SK-N-SH (cell line): ENCODE data around the gene MAP3K5. TPM values are rescaled to one million over a fixed set of nuclear protein-coding genes. Genes with fewer than 3 reads are reported as not detected.

Experiments used
- CTCF ChIA-PET: fragments of 300-600, 350-600 bp; formaldehyde crosslinking; extraction: SDS; loops from one replicate; lab custom pipeline; 2021; lab: Yijun Ruan, JAX
- POLR2A ChIA-PET: fragments of 350-600 bp; sonication (Branson Sonifier 250); formaldehyde crosslinking; extraction: SDS; loops from one replicate; lab custom pipeline; 2020; ENCODE audit warnings: antibody characterized with exemption, inconsistent platforms; lab: Yijun Ruan, JAX
- DNase-seq: peaks from one replicate; pipeline ENCODE4 v3.0.0; 2012
- H2AFZ ChIP-seq: fragments of 200-600 bp; sonication (generic); 2 replicates; pipeline ENCODE4 v1.8.1; 2016; ENCODE audit warnings: antibody characterized with exemption, mild to moderate bottlenecking, low read depth
- H3F3A ChIP-seq: fragments of 200-600 bp; sonication (generic); replicated peaks from 2 replicates; pipeline ENCODE3; 2016; ENCODE audit warnings: antibody characterized with exemption, mild to moderate bottlenecking; ENCODE audit not compliant: insufficient read depth
- H3K27ac ChIP-seq, 2 experiments: fragments of 200-500 bp in 1 of 2; fragments of 200-600 bp in 1 of 2; sonication (Bioruptor generic) in 1 of 2; sonication (generic), shearing (Covaris generic) in 1 of 2; 2 replicates each; pipeline versions ENCODE4 v1.5.1 to v1.6.1; 2014 to 2016; ENCODE audit warnings: low read depth in 2 of 2, inconsistent platforms in 1 of 2, low read length in 1 of 2, mild to moderate bottlenecking in 1 of 2, mixed read lengths in 1 of 2
- H3K27me3 ChIP-seq: fragments of 200-600 bp; sonication (generic), shearing (Covaris generic); 2 replicates; pipeline ENCODE4 v1.6.1; 2016; ENCODE audit warnings: mixed run types; ENCODE audit not compliant: insufficient read depth
- H3K36me3 ChIP-seq, 2 experiments: fragments of 200-500 bp in 1 of 2; fragments of 200-600 bp in 1 of 2; sonication (Bioruptor generic) in 1 of 2; sonication (generic) in 1 of 2; replicated peaks in 1 of 2; 2 replicates each; pipeline versions ENCODE3 to v1.5.1; 2014 to 2016; ENCODE audit warnings: low read length in 1 of 2, mild to moderate bottlenecking in 1 of 2; ENCODE audit not compliant: insufficient read depth in 2 of 2, control insufficient read depth in 1 of 2
- H3K4me1 ChIP-seq, 2 experiments: fragments of 200-500 bp in 1 of 2; fragments of 200-600 bp in 1 of 2; sonication (Bioruptor generic) in 1 of 2; sonication (generic), shearing (Covaris generic) in 1 of 2; 2 replicates each; pipeline versions ENCODE4 v1.5.1 to v1.6.1; 2014 to 2016; ENCODE audit warnings: low read depth in 1 of 2, low read length in 1 of 2, mixed run types in 1 of 2; ENCODE audit not compliant: insufficient read depth in 2 of 2, control insufficient read depth in 1 of 2
- H3K4me2 ChIP-seq: fragments of 200-600 bp; sonication (generic), shearing (Covaris generic); 2 replicates; pipeline ENCODE4 v1.6.1; 2017; ENCODE audit warnings: mixed run types
- H3K4me3 ChIP-seq, 2 experiments: fragments of 200-500 bp in 1 of 2; fragments of 200-600 bp in 1 of 2; sonication (Bioruptor generic) in 1 of 2; sonication (generic), shearing (Covaris generic) in 1 of 2; 2 replicates each; pipeline versions ENCODE4 v1.5.1 to v1.8.1; 2014 to 2016; ENCODE audit warnings: low read depth in 2 of 2, inconsistent platforms in 1 of 2, low read length in 1 of 2, mild to moderate bottlenecking in 1 of 2, mixed read lengths in 1 of 2, moderate library complexity in 1 of 2
- H3K79me2 ChIP-seq: fragments of 200-600 bp; sonication (generic); 2 replicates; pipeline ENCODE4 v1.8.1; 2017; ENCODE audit warnings: mild to moderate bottlenecking; ENCODE audit not compliant: insufficient read depth
- H3K9ac ChIP-seq: fragments of 200-600 bp; sonication (generic); 2 replicates; pipeline ENCODE4 v1.6.1; 2017; ENCODE audit warnings: mixed run types
- H3K9me2 ChIP-seq: fragments of 200-600 bp; sonication (generic); 2 replicates; pipeline ENCODE4 v1.6.1; 2017; ENCODE audit warnings: mixed run types
- H3K9me3 ChIP-seq: fragments of 200-600 bp; sonication (generic); 2 replicates; pipeline ENCODE4 v1.6.1; 2017; ENCODE audit warnings: mixed run types, mild to moderate bottlenecking, moderate library complexity
- H4K20me1 ChIP-seq: fragments of 200-600 bp; sonication (generic); 2 replicates; pipeline ENCODE4 v1.6.1; 2017; ENCODE audit warnings: mild to moderate bottlenecking, mixed run types; ENCODE audit not compliant: insufficient read depth
- CHD2 ChIP-seq: fragments of 150-350 bp; IDR thresholded peaks from 2 replicates; pipeline ENCODE4 v1.6.1; 2018; ENCODE audit warnings: low read length; ENCODE audit not compliant: partially characterized antibody
- EP300 ChIP-seq, 2 experiments: IDR thresholded peaks; 2 replicates each; pipeline versions ENCODE4 v1.4.0 to v1.6.1; 2012; ENCODE audit warnings: borderline replicate concordance in 1 of 2, low read depth in 1 of 2, low read length in 1 of 2
- EZH2phosphoT487 ChIP-seq: fragments of 200-600 bp; sonication (generic); IDR thresholded peaks from 2 replicates; pipeline ENCODE4 v1.6.1; 2017; ENCODE audit warnings: low read depth, mixed run types, mild to moderate bottlenecking, antibody characterized with exemption, moderate library complexity, borderline replicate concordance
- FOXM1 ChIP-seq: IDR thresholded peaks from 2 replicates; pipeline ENCODE4 v1.4.0; 2012; ENCODE audit warnings: low read depth, mild to moderate bottlenecking
- GABPA ChIP-seq: IDR thresholded peaks from 2 replicates; pipeline ENCODE4 v1.4.0; 2012; ENCODE audit warnings: low read depth, mild to moderate bottlenecking
- JUND ChIP-seq: IDR thresholded peaks from 2 replicates; pipeline ENCODE4 v1.4.0; 2012
- MEF2A ChIP-seq: IDR thresholded peaks from 2 replicates; pipeline ENCODE4 v1.4.0; 2012; ENCODE audit warnings: low read depth, borderline replicate concordance
- MXI1 ChIP-seq: IDR thresholded peaks from 2 replicates; pipeline ENCODE4 v1.6.1; 2012; ENCODE audit warnings: mild to moderate bottlenecking, low read depth, low read length, improper control_type of control experiment
- NFIC ChIP-seq: IDR thresholded peaks from 2 replicates; pipeline ENCODE4 v1.4.0; 2012; ENCODE audit warnings: borderline replicate concordance
- NRF1 ChIP-seq: IDR thresholded peaks from 2 replicates; pipeline ENCODE4 v1.6.1; 2012; ENCODE audit warnings: low read depth, mild to moderate bottlenecking, low read length
- POLR2AphosphoS5 ChIP-seq: IDR thresholded peaks from 2 replicates; pipeline ENCODE4 v1.6.1; 2012; ENCODE audit warnings: low read depth, low read length
- RAD21 ChIP-seq: IDR thresholded peaks from 2 replicates; pipeline ENCODE4 v1.6.1; 2012; ENCODE audit warnings: mild to moderate bottlenecking, low read length
- RXRA ChIP-seq: IDR thresholded peaks from 2 replicates; pipeline ENCODE4 v1.4.0; 2012; ENCODE audit warnings: low read depth, mild to moderate bottlenecking, borderline replicate concordance
- TAF1 ChIP-seq: IDR thresholded peaks from 2 replicates; pipeline ENCODE4 v1.6.1; 2012; ENCODE audit warnings: low read depth, mild to moderate bottlenecking, low read length, moderate library complexity, borderline replicate concordance
- YY1 ChIP-seq: IDR thresholded peaks from 2 replicates; pipeline ENCODE4 v1.4.0; 2012; ENCODE audit warnings: low read depth, mild to moderate bottlenecking
- WGBS: methylation state at CpG from one replicate; pipeline ENCODE4 v1.1.6; 2017; ENCODE audit warnings: low lambda C conversion rate; 5-methylcytosine and 5-hydroxymethylcytosine counted together
- polyA plus RNA-seq, 3 experiments: library from polyadenylated mRNA; depleted of rRNA; stranded (reverse); fragments of >200 nt; gene quantifications; 2 replicates each; pipeline ENCODE4 v1.2.3, GENCODE V29; 2012
- TF ChIP-seq, protein P1 (sequence below): IDR thresholded peaks from 2 replicates; pipeline ENCODE4; 2012
- TF ChIP-seq, protein P2 (sequence below): IDR thresholded peaks from 2 replicates; pipeline ENCODE4 v1.4.0; 2012; ENCODE audit warnings: low read depth, borderline replicate concordance
- TF ChIP-seq, protein P3 (sequence below): fragments of 200-600 bp; sonication (generic); IDR thresholded peaks from 2 replicates; pipeline ENCODE4 v1.6.1; 2017; ENCODE audit warnings: antibody characterized with exemption, mild to moderate bottlenecking, moderate library complexity
- TF ChIP-seq, protein P4 (sequence below): fragments of 150-350 bp; IDR thresholded peaks from 2 replicates; pipeline ENCODE4 v1.6.1; 2017; ENCODE audit warnings: antibody characterized with exemption, low read length, low read depth, borderline replicate concordance

Gene MAP3K5
- polyA plus RNA-seq, 1 of the 3 experiments (the other 2 are of a cell fraction): 1.4 TPM

DNA sequence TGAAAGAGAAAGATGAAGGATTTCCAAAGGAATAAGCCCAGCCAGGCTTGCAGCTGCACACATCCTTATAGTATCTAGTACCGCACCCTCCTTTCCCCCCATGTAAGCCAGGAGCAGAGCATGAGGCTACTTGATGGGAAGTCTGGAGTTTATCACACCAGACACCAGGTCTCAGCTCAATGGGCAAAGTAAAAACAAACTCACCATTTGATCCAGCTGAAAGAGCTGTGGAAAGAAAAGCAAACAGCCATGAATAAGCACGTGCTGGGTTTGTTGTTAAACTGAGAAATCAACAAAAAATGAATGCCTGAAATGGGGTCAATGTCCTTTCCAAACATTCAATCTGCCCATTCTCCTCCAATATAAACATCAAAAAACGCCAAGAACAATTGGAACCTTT is 191.5 kb downstream of the MAP3K5 start:
- no peak overlapping the region for H3K27ac ChIP-seq
- no peaks in the 10 kb centered on the region for H3K79me2 ChIP-seq
- no peak for DNase-seq
- H2AFZ ChIP-seq: no peak overlapping the region
- ChIA-PET CTCF (interaction anchor here (0.9 to 3.6 kb wide), 4 partner anchors 17 to 713 kb away, joined by 3 to 16 read pairs (median 11); partner anchors contain the start of gene MAP3K5), POLR2A (no interaction called here)
- peaks cover 0 to 10% of the 10 kb centered on the region in 2 experiments for H3K36me3 ChIP-seq
- H3K9ac ChIP-seq: no peak overlapping the region
- no peaks in the 10 kb centered on the region for H4K20me1 ChIP-seq
- TF ChIP-seq FOXM1 (no peak), RXRA (no peak), NRF1 (no peak), EZH2phosphoT487 (no peak), YY1 (no peak), MEF2A (no peak), JUND (no peak), RAD21 (no peak), CHD2 (no peak), NFIC (no peak), MXI1 (no peak), TAF1 (no peak), EP300 (IDR thresholded peaks at IDR 0.05; ENCODE audit: borderline replicate concordance in 1 of 2, low read depth in 1 of 2, low read length in 1 of 2) (no peak), POLR2AphosphoS5 (no peak), GABPA (no peak)
- TF ChIP-seq, protein P1, sequence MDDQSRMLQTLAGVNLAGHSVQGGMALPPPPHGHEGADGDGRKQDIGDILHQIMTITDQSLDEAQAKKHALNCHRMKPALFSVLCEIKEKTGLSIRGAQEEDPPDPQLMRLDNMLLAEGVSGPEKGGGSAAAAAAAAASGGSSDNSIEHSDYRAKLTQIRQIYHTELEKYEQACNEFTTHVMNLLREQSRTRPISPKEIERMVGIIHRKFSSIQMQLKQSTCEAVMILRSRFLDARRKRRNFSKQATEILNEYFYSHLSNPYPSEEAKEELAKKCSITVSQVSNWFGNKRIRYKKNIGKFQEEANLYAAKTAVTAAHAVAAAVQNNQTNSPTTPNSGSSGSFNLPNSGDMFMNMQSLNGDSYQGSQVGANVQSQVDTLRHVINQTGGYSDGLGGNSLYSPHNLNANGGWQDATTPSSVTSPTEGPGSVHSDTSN: no peak
- TF ChIP-seq, protein P2, sequence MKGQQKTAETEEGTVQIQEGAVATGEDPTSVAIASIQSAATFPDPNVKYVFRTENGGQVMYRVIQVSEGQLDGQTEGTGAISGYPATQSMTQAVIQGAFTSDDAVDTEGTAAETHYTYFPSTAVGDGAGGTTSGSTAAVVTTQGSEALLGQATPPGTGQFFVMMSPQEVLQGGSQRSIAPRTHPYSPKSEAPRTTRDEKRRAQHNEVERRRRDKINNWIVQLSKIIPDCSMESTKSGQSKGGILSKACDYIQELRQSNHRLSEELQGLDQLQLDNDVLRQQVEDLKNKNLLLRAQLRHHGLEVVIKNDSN: no peak
- TF ChIP-seq, protein P3, sequence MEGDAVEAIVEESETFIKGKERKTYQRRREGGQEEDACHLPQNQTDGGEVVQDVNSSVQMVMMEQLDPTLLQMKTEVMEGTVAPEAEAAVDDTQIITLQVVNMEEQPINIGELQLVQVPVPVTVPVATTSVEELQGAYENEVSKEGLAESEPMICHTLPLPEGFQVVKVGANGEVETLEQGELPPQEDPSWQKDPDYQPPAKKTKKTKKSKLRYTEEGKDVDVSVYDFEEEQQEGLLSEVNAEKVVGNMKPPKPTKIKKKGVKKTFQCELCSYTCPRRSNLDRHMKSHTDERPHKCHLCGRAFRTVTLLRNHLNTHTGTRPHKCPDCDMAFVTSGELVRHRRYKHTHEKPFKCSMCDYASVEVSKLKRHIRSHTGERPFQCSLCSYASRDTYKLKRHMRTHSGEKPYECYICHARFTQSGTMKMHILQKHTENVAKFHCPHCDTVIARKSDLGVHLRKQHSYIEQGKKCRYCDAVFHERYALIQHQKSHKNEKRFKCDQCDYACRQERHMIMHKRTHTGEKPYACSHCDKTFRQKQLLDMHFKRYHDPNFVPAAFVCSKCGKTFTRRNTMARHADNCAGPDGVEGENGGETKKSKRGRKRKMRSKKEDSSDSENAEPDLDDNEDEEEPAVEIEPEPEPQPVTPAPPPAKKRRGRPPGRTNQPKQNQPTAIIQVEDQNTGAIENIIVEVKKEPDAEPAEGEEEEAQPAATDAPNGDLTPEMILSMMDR: no peak
- TF ChIP-seq, protein P4, sequence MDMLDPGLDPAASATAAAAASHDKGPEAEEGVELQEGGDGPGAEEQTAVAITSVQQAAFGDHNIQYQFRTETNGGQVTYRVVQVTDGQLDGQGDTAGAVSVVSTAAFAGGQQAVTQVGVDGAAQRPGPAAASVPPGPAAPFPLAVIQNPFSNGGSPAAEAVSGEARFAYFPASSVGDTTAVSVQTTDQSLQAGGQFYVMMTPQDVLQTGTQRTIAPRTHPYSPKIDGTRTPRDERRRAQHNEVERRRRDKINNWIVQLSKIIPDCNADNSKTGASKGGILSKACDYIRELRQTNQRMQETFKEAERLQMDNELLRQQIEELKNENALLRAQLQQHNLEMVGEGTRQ: no peak
- no peaks in the 10 kb centered on the region for H3F3A ChIP-seq
- H3K4me1 ChIP-seq: peaks cover 0 to 6% of the 10 kb centered on the region in 2 experiments; a peak in 1 of 4 replicates
- WGBS: 77% methylated on average over 3 of the region's 3 CpGs
- H3K4me2 ChIP-seq: no peak overlapping the region
- H3K27me3 ChIP-seq: no peaks in the 10 kb centered on the region
- no peak overlapping the region for H3K4me3 ChIP-seq
- H3K9me2 ChIP-seq: no peaks in the 10 kb centered on the region
- H3K9me3 ChIP-seq: no peaks in the 10 kb centered on the region
